Fibroblast of mammary gland (primary cell): ENCODE results near the gene VIT.
"Not testable (repeated sequence)": the region's sequence is repeated elsewhere in the genome, so short reads cannot be mapped to it uniquely, and the experiment has no call there.

Experiments
- DNase-seq: peaks from one replicate; pipeline ENCODE4 v3.0.0-alpha.2; 2010; ENCODE audit warnings: low read depth
- H3K4me3 ChIP-seq: 2 replicates; pipeline ENCODE4 v1.5.1; 2011; ENCODE audit warnings: low read depth, mild to moderate bottlenecking, low read length, moderate library complexity; ENCODE audit not compliant: control insufficient read depth
- CTCF ChIP-seq: conservative IDR thresholded peaks from 2 replicates; pipeline ENCODE4 v1.5.1; 2011; ENCODE audit warnings: low read depth, low read length, inconsistent platforms; ENCODE audit not compliant: control insufficient read depth, insufficient read depth

The VIT gene

GRCh38 chr2:36819095-36819711 is 122.7 kb downstream of the VIT start:
- H3K4me3 ChIP-seq: no peak overlapping the region
- DNase-seq: no peak
- no peak for TF ChIP-seq CTCF

GRCh38 chr2:36820942-36821605 is 124.6 kb downstream of the VIT start:
- H3K4me3 ChIP-seq: no peak overlapping the region
- DNase-seq: no peak
- TF ChIP-seq CTCF: no peak

- no peak for DNase-seq
- no peak overlapping the region for H3K4me3 ChIP-seq
- no peak for TF ChIP-seq CTCF
Observed at GRCh38 chr2:36823862-36824261, 127.4 kb downstream of the VIT start.

- DNase-seq: no peak
- TF ChIP-seq CTCF: no peak
- H3K4me3 ChIP-seq: no peak overlapping the region
Observed at GRCh38 chr2:36824273-36824672, 127.8 kb downstream of the VIT start.

GRCh38 chr2:36824683-36825082 is 128.2 kb downstream of the VIT start:
- not testable (repeated sequence) for H3K4me3 ChIP-seq

GRCh38 chr2:36831185-36831584 is 134.7 kb downstream of the VIT start:
- DNase-seq: no peak
- H3K4me3 ChIP-seq: no peak overlapping the region
- no peak for TF ChIP-seq CTCF

More at GRCh38 chr2:36824683-36825082, 128.2 kb downstream of the VIT start:
- not testable (repeated sequence) for DNase-seq

- no peak for TF ChIP-seq CTCF
- no peak overlapping the region for H3K4me3 ChIP-seq
- no peak for DNase-seq
Observed at GRCh38 chr2:36834203-36834602, 137.7 kb downstream of the VIT start.
